Hepatocyte (in vitro differentiated cells): ENCODE measurements around the gene KRT74. TPM values are rescaled to one million over a fixed set of nuclear protein-coding genes. Genes with fewer than 3 reads are reported as not detected.

Source experiments
- DNase-seq: peaks from one replicate; pipeline ENCODE4 v3.0.0-alpha.2; 2016; ENCODE audit warnings: low spot score
- H2AFZ ChIP-seq: fragments of 200-600 bp; sonication (generic); 2 replicates; pipeline ENCODE4 v1.6.0; 2016; ENCODE audit warnings: antibody characterized with exemption, mild to moderate bottlenecking
- H3K27ac ChIP-seq: fragments of 200-600 bp; sonication (generic); 2 replicates; pipeline ENCODE4 v1.5.1; 2016; ENCODE audit warnings: mild to moderate bottlenecking
- H3K27me3 ChIP-seq: fragments of 200-600 bp; sonication (generic); 2 replicates; pipeline ENCODE4 v1.6.1; 2016
- H3K36me3 ChIP-seq: fragments of 200-600 bp; sonication (generic); replicated peaks from 2 replicates; pipeline ENCODE4 v1.5.1; 2016; ENCODE audit warnings: low read depth; ENCODE audit not compliant: insufficient read depth
- H3K4me1 ChIP-seq: fragments of 200-600 bp; sonication (generic); 2 replicates; pipeline ENCODE4 v1.5.1; 2016; ENCODE audit warnings: mild to moderate bottlenecking, moderate library complexity; ENCODE audit not compliant: insufficient read depth
- H3K4me2 ChIP-seq: fragments of 200-600 bp; sonication (generic); 2 replicates; pipeline ENCODE4 v1.6.0; 2016
- H3K4me3 ChIP-seq: fragments of 200-600 bp; sonication (generic); 2 replicates; pipeline ENCODE4 v1.5.1; 2016; ENCODE audit warnings: mild to moderate bottlenecking
- H3K79me2 ChIP-seq: fragments of 200-600 bp; sonication (generic); 2 replicates; pipeline ENCODE4 v1.6.0; 2017; ENCODE audit warnings: mild to moderate bottlenecking
- H3K9me2 ChIP-seq: fragments of 200-600 bp; sonication (generic); replicated peaks from 2 replicates; pipeline ENCODE4 v1.6.0; 2017; ENCODE audit warnings: mild to moderate bottlenecking; ENCODE audit not compliant: insufficient read depth
- H3K9me3 ChIP-seq: fragments of 200-600 bp; sonication (generic); 2 replicates; pipeline ENCODE4 v1.5.1; 2016; ENCODE audit warnings: low read depth, mild to moderate bottlenecking
- H4K20me1 ChIP-seq: fragments of 200-600 bp; sonication (generic); 2 replicates; pipeline ENCODE4 v1.6.0; 2016; ENCODE audit warnings: mild to moderate bottlenecking; ENCODE audit not compliant: insufficient read depth, poor library complexity, severe bottlenecking
- EZH2 ChIP-seq: fragments of 200-600 bp; sonication (generic); IDR thresholded peaks from 2 replicates; pipeline ENCODE4 v1.6.1; 2016; ENCODE audit warnings: antibody characterized with exemption, mild to moderate bottlenecking, borderline replicate concordance
- EZH2phosphoT487 ChIP-seq: fragments of 200-600 bp; sonication (generic); IDR thresholded peaks from one replicate; pipeline ENCODE4 v1.6.1; 2018; ENCODE audit warnings: antibody characterized with exemption, mild to moderate bottlenecking, low read depth, moderate library complexity; ENCODE audit not compliant: unreplicated experiment, severe bottlenecking
- WGBS: methylation state at CpG from one replicate; pipeline ENCODE4 v1.1.6; 2016; ENCODE audit warnings: low lambda C conversion rate; ENCODE audit errors: missing lambda C conversion rate; 5-methylcytosine and 5-hydroxymethylcytosine counted together
- polyA plus RNA-seq: library from polyadenylated mRNA; unstranded; fragments of >200 nt; fragmentation: Nextera tagmentation; extraction: Ambion mirVana; gene quantifications from 2 replicates; pipeline ENCODE4 v1.2.1, GENCODE V29; 2016
- total RNA-seq: library from RNA; depleted of rRNA; stranded (reverse); fragments of >200 nt; gene quantifications from 2 replicates; pipeline ENCODE4 v1.2.3, GENCODE V29; 2014
- TF ChIP-seq, protein P1 (sequence below): fragments of 200-600 bp; sonication (generic); IDR thresholded peaks from 2 replicates; pipeline ENCODE4 v1.5.1; 2016; ENCODE audit warnings: antibody characterized with exemption, mild to moderate bottlenecking; ENCODE audit not compliant: poor library complexity

KRT74 gene
- total RNA-seq (not detected in 2 replicates), polyA plus RNA-seq (not detected in 2 replicates)

DNA sequence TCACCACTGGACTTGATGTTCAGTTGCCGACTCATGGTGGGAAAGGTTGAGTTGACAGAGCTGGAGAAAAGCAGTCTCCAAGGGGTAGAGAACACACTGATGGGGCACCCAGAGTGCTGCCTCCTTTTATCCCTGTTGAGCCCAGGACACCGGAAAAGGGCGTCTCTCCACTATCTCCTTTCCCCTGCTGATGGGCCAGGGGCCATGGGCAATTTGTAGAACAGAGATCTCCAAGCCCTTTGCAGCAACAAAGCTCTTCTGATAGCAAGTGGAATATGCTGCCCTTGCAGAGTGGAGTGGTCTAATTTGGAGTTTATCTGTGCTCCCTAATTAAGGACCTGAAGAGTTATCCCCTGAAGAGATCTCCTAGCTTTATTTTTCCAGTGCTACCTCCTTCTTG is at the start of gene KRT74:
KRT74 (minus strand) TSS at position 101 of the 400 bp plus-strand sequence; CDS start at position 35, 66 bp downstream.
- TF ChIP-seq EZH2phosphoT487 (no peak), EZH2 (no peak)
- TF ChIP-seq, protein P1, sequence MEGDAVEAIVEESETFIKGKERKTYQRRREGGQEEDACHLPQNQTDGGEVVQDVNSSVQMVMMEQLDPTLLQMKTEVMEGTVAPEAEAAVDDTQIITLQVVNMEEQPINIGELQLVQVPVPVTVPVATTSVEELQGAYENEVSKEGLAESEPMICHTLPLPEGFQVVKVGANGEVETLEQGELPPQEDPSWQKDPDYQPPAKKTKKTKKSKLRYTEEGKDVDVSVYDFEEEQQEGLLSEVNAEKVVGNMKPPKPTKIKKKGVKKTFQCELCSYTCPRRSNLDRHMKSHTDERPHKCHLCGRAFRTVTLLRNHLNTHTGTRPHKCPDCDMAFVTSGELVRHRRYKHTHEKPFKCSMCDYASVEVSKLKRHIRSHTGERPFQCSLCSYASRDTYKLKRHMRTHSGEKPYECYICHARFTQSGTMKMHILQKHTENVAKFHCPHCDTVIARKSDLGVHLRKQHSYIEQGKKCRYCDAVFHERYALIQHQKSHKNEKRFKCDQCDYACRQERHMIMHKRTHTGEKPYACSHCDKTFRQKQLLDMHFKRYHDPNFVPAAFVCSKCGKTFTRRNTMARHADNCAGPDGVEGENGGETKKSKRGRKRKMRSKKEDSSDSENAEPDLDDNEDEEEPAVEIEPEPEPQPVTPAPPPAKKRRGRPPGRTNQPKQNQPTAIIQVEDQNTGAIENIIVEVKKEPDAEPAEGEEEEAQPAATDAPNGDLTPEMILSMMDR: no peak
- no peaks in the 10 kb centered on the region for H3K4me1 ChIP-seq
- no peaks in the 10 kb centered on the region for H3K9me3 ChIP-seq
- no peak within 1 kb of the TSS for H3K4me3 ChIP-seq
- H3K27ac ChIP-seq: no peak within 1 kb of the TSS
- WGBS: 90% methylated on average over 3 of the region's 3 CpGs
- H3K36me3 ChIP-seq: no peaks in the 10 kb centered on the region
- no peaks in the 10 kb centered on the region for H4K20me1 ChIP-seq
- H3K27me3 ChIP-seq: peaks cover 2% of the 10 kb centered on the region
- no peak within 1 kb of the TSS for H2AFZ ChIP-seq
- no peak within 1 kb of the TSS for H3K4me2 ChIP-seq
- no peak for DNase-seq
- H3K9me2 ChIP-seq: no peaks in the 10 kb centered on the region
- no peaks in the 10 kb centered on the region for H3K79me2 ChIP-seq

DNA sequence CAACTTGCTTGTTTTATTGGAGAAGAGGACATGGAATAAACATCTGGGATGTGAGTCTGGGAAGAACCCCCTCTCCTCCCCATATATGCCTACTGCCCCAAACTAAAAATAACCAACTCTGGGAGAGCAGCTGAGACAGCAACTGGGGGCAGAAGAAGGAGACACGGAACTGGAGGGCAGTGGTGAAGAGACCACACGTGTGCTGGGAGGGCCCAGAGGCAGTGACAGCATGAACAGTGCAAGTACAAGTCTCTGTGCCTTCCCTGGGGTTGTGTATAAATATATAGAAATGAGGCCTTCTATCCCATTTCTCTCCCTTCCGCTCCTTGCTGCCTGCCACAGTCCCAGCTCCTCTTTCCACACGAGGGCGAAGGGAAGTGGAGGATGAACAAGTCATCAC is 48.7 kb upstream of the KRT74 start:
- 69% methylated on average over 5 of the region's 5 CpGs for WGBS
- Histone ChIP-seq H3K27me3 (peaks cover 16% of the 10 kb centered on the region), H3K4me1 (no peaks in the 10 kb centered on the region), H3K4me2 (no peak overlapping the region), H2AFZ (no peak overlapping the region), H3K79me2 (no peaks in the 10 kb centered on the region), H3K4me3 (no peak overlapping the region), H3K27ac (no peak overlapping the region), H4K20me1 (no peaks in the 10 kb centered on the region), H3K9me2 (no peaks in the 10 kb centered on the region), H3K36me3 (no peaks in the 10 kb centered on the region), H3K9me3 (no peaks in the 10 kb centered on the region)
- no peak for TF ChIP-seq EZH2
- TF ChIP-seq EZH2phosphoT487: no peak
- TF ChIP-seq, protein P1: no peak
- DNase-seq: no peak

DNA sequence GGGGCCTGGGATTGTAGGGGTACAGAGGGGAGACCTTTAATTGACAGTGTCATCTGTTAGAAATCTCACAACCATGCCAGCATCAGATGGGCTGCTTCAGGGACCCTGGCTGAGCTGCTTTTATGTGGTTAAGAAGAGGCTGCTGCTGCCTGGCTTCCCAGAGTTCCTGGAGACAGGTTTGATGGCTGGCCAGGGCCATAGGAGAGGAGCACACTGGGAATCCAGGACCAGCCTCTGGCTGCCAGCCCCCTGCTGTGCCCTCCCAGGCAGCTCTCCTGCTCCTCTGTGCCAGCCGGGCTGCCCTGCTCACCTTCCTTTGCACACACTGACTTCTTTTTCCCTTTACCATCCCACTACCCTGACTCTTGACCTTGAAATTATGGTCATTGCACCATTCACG is 45.2 kb upstream of the KRT74 start:
- Histone ChIP-seq H2AFZ (no peak overlapping the region), H3K4me1 (no peaks in the 10 kb centered on the region), H3K27me3 (peaks cover 6% of the 10 kb centered on the region), H3K36me3 (no peaks in the 10 kb centered on the region), H3K27ac (no peak overlapping the region), H3K4me2 (no peak overlapping the region), H3K9me3 (no peaks in the 10 kb centered on the region), H3K4me3 (no peak overlapping the region), H4K20me1 (no peaks in the 10 kb centered on the region), H3K79me2 (no peaks in the 10 kb centered on the region), H3K9me2 (no peaks in the 10 kb centered on the region)
- DNase-seq: no peak
- 89% methylated on average over 2 of the region's 2 CpGs for WGBS
- no peak for TF ChIP-seq EZH2

DNA sequence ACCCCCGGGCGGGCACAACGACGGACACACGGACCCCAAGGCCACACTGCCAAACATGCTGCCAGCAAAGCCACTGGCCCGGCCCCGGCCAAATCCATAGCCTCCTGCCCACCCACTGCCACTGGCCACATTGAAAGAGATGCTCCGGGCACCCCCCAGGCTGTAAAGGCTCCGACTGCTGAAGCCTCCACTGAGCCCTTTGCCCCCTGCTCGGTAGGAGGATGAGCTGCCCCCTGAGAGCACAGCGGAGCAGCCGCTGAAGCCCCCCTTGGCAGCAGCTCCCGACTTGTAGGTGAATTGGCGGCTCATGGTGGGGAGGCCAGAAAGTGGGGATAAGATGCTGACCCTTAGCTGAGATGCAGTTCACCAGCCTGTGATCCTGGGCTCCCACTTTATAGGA is 44.6 kb upstream of the KRT74 start, which contains the start of gene KRT73:
KRT73 (minus strand) TSS at position 344 of the 400 bp plus-strand sequence; CDS start at position 309, 35 bp downstream.
- no peaks in the 10 kb centered on the region for H3K4me1 ChIP-seq
- TF ChIP-seq EZH2: no peak
- TF ChIP-seq, protein P1: no peak
- no peak for TF ChIP-seq EZH2phosphoT487
- H3K4me2 ChIP-seq: no peak within 1 kb of the TSS
- H3K9me3 ChIP-seq: no peaks in the 10 kb centered on the region
- no peaks in the 10 kb centered on the region for H3K36me3 ChIP-seq
- no peak within 1 kb of the TSS for H3K27ac ChIP-seq
- no peaks in the 10 kb centered on the region for H4K20me1 ChIP-seq
- DNase-seq: no peak
- H3K27me3 ChIP-seq: peaks cover 6% of the 10 kb centered on the region
- no peaks in the 10 kb centered on the region for H3K9me2 ChIP-seq
- no peak within 1 kb of the TSS for H3K4me3 ChIP-seq
- no peaks in the 10 kb centered on the region for H3K79me2 ChIP-seq
- WGBS: 94% methylated on average over 13 of the region's 14 CpGs
- no peak within 1 kb of the TSS for H2AFZ ChIP-seq
